Amniotic stem cell (primary cell): Measurements from ENCODE around the gene TMEM147.
A peak's percentile ranks its signal among the peaks of the same experiment; 100 is the strongest.

Source experiments
- DNase-seq: peaks from one replicate; lab custom pipeline; 2025; lab: John Stamatoyannopoulos, UW

TMEM147 gene

GRCh38 chr19:35549174-35549788 lies 3.9 kb downstream of the TMEM147 start:
- DNase-seq, result peak; percentile 49

- no peak for DNase-seq
Observed at GRCh38 chr19:35549879-35550523, 4.6 kb downstream of the TMEM147 start.

GRCh38 chr19:35551091-35551810 lies 5.8 kb downstream of the TMEM147 start:
- DNase-seq, result no peak

GRCh38 chr19:35552534-35553384 lies 7.3 kb downstream of the TMEM147 start:
- DNase-seq, result no peak

- no peak for DNase-seq
Observed at GRCh38 chr19:35553385-35554000, 8.1 kb downstream of the TMEM147 start.

GRCh38 chr19:35554076-35554475 lies 8.7 kb downstream of the TMEM147 start:
- no peak for DNase-seq

GRCh38 chr19:35555301-35556005 lies 10.0 kb downstream of the TMEM147 start:
- DNase-seq, result no peak

- no peak for DNase-seq
Observed at GRCh38 chr19:35556025-35556590, 10.7 kb downstream of the TMEM147 start.

GRCh38 chr19:35556846-35557538 lies 11.6 kb downstream of the TMEM147 start:
- DNase-seq, result no peak

- DNase-seq, result no peak
Observed at GRCh38 chr19:35557539-35558399, 12.3 kb downstream of the TMEM147 start.

GRCh38 chr19:35558400-35559280 lies 13.2 kb downstream of the TMEM147 start:
- no peak for DNase-seq

GRCh38 chr19:35559281-35559659 lies 13.8 kb downstream of the TMEM147 start:
- DNase-seq, result no peak

GRCh38 chr19:35559781-35560180 lies 14.4 kb downstream of the TMEM147 start:
- no peak for DNase-seq

- DNase-seq, result no peak
Observed at GRCh38 chr19:35560271-35560670, 14.8 kb downstream of the TMEM147 start.

GRCh38 chr19:35560677-35561076 lies 15.3 kb downstream of the TMEM147 start:
- DNase-seq, result no peak

- no peak for DNase-seq
Observed at GRCh38 chr19:35561436-35561835, 16.0 kb downstream of the TMEM147 start.

GRCh38 chr19:35562336-35562735 lies 16.9 kb downstream of the TMEM147 start:
- no peak for DNase-seq

- DNase-seq, result no peak
Observed at GRCh38 chr19:35562776-35563175, 17.4 kb downstream of the TMEM147 start.
